HG03060 (cell line): ENCODE data around the gene SPAST.
"Not testable (repeated sequence)": the region's sequence is repeated elsewhere in the genome, so short reads cannot be mapped to it uniquely, and the experiment has no call there.

Experiments used
- ATAC-seq: cut with Tn5 transposase; IDR thresholded peaks from one replicate; pipeline ENCODE4 v1.9.1; 2021; ENCODE audit warnings: low read depth, moderate number of reproducible peaks; ENCODE audit not compliant: unreplicated experiment

SPAST gene, protein sequence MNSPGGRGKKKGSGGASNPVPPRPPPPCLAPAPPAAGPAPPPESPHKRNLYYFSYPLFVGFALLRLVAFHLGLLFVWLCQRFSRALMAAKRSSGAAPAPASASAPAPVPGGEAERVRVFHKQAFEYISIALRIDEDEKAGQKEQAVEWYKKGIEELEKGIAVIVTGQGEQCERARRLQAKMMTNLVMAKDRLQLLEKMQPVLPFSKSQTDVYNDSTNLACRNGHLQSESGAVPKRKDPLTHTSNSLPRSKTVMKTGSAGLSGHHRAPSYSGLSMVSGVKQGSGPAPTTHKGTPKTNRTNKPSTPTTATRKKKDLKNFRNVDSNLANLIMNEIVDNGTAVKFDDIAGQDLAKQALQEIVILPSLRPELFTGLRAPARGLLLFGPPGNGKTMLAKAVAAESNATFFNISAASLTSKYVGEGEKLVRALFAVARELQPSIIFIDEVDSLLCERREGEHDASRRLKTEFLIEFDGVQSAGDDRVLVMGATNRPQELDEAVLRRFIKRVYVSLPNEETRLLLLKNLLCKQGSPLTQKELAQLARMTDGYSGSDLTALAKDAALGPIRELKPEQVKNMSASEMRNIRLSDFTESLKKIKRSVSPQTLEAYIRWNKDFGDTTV

DNA sequence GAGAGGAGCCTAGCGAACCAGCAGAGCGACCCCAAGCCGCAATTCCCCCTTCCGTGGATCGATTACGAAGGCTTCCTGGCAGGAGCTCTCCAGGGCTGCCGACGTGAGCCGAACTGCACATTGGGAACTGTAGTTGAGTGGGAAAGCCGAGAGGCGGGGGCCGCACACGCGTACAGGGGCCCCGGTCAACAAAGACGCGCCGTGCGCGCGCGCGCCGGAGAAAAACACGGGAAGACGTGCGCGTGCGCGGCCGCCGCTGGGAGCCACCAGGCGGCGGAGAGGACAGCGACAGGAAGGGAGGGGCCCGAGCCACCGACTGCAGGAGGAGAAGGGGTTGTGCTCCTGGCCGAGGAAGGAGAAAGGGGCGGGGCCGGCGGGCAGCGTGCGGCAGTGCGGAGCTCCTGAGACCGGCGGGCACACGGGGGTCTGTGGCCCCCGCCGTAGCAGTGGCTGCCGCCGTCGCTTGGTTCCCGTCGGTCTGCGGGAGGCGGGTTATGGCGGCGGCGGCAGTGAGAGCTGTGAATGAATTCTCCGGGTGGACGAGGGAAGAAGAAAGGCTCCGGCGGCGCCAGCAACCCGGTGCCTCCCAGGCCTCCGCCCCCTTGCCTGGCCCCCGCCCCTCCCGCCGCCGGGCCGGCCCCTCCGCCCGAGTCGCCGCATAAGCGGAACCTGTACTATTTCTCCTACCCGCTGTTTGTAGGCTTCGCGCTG, at the start of gene SPAST:
Gene SPAST (plus strand): TSS at position 247 of the 711 bp plus-strand sequence. CDS start 276 bp downstream, at position 523.
- ATAC-seq = peak; percentile 86

GRCh38 chr2:32018789-32019482, 44.4 kb upstream of the SPAST start:
- ATAC-seq = not testable (repeated sequence)

- ATAC-seq = not testable (repeated sequence)
These were observed 29.0 kb upstream of the SPAST start for GRCh38 chr2:32034198-32034887.

GRCh38 chr2:32039447-32040219, 23.7 kb upstream of the SPAST start, which contains the start of gene DPY30:
DPY30 (minus strand) TSS chr2:32039805; CDS start chr2:32039456, 349 bp downstream.
- peak; percentile 66 for ATAC-seq

DNA sequence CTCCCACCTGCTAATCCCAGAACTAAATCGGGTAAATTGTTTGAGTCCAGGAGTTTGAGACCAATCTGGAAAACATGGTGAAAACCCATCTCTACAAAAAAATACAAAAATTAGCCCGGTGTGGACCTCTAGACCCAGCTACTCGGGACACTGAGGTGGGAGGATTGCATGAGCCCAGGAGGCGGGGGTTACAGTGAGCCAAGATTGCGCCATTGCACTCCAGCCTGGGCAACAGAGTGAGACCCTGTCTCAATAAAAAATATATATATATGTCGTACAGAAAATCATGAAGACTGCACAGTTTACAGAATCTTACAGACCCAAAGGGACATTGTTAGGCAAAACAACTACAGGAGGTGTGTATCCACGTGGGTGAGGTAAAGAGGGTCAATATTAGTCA, 19.8 kb upstream of the SPAST start:
- no peak for ATAC-seq

GRCh38 chr2:32051836-32052439, 11.4 kb upstream of the SPAST start:
- no peak for ATAC-seq

GRCh38 chr2:32054583-32054982, 8.8 kb upstream of the SPAST start:
- ATAC-seq = not testable (repeated sequence)

DNA sequence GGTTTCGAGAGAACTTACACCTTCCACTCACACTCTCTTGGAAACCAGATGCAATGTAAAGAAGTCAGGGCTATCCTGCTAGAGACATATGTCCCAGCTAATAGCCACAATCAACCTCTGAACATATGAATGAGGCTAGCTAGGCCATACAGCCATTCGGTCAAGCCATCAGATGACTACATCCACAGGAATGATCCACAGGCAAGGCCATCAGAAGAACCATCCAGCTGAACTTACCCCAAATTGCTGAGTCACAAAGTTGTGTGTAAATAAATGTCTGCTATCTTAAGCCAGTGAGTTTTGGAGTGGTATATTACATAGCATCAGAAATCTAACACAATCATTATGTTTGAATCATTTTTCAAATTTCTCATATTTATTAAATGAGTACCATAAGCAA, 5.2 kb upstream of the SPAST start:
- ATAC-seq = no peak

DNA sequence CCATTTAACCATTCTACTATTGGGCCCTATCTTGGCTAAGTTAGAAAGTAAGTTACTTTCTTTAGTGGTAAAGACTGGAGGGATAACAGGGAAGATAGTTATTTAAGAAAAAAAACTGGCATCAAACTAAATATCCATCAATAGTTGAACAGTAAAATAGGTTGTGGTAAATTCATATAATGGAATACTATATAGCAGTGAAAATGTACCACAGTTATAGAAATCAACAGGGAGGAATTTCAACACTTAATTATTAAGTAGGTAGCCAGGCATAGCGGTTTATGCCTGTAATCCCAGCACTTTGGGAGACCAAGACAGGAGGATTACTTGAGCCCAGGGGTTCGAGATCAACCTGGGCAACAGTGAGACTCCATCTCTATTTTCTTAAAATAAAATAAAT, 3.1 kb upstream of the SPAST start:
- no peak for ATAC-seq

DNA sequence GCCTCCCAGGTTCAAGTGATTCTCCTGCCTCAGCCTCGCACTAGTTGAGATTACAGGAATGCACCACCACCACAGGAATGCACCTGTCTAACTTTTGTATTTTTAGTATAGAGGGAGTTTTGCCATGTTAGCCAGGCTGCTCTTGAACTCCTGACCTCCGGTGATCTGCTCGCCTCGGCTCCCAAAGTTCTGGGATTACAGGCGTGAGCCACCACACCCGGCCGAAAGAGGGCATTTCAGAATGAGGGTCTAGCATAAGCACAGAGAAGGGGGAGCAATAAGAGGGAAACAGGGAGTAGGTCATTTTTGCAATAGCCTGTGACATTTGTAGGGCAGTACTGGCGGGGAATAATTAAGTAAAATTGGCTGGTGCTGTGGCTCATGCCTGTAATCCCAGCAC, 1.9 kb upstream of the SPAST start:
- ATAC-seq = no peak

- no peak for ATAC-seq
These were observed 1.1 kb upstream of the SPAST start for GRCh38 chr2:32061973-32062861.

DNA sequence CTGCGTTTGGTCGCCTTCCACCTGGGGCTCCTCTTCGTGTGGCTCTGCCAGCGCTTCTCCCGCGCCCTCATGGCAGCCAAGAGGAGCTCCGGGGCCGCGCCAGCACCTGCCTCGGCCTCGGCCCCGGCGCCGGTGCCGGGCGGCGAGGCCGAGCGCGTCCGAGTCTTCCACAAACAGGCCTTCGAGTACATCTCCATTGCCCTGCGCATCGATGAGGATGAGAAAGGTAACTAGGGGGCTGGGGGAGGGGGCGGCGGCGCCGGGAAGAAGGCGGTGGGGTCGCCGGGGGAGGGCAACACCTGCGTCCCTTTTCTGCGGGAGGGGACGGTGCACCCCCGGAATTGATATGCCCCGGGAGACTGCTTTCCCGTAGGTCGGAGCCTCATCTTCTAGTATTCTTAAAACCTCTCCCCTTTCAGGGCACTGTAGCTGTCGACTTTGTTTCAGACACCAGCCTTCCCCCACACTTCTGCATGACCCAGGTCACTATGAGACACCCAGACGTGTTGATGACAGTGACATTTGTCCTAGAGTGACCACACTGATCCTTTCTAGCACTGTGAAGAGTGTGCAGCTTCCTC, 755 bp downstream of the SPAST start:
- peak; percentile 7 for ATAC-seq

DNA sequence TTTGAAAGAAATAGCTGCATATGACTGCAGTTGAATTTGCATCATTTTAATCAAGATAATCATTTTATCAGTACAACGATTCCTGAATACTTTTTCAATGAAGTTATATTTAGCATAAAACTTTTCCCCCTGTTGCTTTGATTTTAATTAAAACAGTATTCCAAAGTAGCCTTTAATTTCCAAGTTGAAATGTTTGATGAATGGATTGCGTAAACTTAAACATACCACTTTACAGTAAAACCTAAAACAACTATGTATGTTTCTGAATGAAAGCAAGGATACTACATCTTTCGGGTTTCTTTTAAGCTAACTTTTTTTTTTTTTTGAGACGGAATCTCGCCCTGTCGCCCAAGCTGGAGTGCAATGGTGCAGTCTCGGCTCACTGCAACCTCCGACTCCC, 1.4 kb downstream of the SPAST start:
- ATAC-seq = no peak

DNA sequence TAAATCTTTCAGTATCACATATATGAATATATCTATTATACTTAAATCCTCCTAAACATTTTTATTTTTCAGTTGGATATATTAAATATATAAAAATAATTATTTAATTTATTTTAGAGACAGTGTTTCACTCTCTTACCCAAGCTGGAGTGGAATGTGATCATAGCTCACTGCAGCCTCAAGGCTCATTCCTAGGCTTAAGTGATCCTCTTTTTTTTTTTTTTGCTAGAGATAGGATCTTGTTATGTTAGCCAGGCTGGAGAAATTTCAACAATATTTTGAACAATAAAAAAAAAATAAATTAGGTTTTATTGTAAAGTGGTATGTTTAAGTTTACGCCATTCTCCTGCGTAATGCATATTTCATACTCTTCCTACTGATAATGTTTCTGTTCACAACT, 4.2 kb downstream of the SPAST start:
- no peak for ATAC-seq

DNA sequence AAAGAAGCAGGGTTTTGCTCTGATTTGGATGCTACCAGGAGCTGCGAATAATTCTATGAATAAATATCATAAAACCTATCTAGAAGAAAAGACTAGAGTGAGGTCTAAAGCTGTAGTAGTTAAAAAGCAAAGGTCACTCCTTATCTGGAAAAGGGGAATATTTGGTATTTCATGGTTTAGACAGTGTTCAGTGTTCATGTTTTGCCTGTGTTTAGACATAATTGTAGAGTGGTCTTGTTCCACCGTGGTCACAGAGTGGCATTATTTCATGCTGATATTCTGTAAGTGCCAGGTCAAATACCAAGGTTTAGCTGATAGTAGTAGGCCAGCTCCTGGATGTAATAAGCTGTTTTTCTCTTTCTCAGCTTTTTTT, 10.8 kb downstream of the SPAST start:
- no peak for ATAC-seq

GRCh38 chr2:32095671-32096070, 32.3 kb downstream of the SPAST start:
- ATAC-seq = no peak

DNA sequence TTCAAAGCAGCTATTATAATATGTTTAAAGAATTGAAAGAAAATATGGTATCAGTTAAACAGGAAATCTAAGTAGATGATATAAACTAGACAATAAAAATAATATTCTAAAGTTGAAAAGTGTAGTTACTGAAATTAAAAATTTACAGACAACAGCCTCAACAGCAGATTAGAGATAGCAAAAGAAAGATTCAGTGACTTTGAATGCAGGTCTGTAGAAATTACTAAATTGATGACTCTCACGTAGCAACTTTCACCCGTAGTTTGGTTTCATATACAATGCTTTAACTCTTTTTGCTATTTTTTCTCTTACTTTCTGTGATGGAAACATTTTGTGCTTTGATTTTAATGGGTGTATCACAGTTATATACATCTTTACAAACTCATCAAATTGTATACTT, 44.8 kb downstream of the SPAST start:
- ATAC-seq = no peak

- ATAC-seq = no peak
These were observed 54.7 kb downstream of the SPAST start for GRCh38 chr2:32118055-32118454.
